Activated naive CD4-positive, alpha-beta T cell treated with anti-CD3 and anti-CD28 coated beads, Interleukin-2, amount 50 U/mL, for 72 hours (primary cell): ENCODE measurements around the gene GPR87. TPM values are rescaled to one million over a fixed set of nuclear protein-coding genes. Genes with fewer than 3 reads are reported as not detected.

Experiments used
- ATAC-seq, 2 donors: fragments of 150-1000 bp; cut with Tn5 transposase; 2 replicates each; pipeline ENCODE4 v1.10.0; 2021; ENCODE audit warnings: mild to moderate bottlenecking in 2 of 2, moderate library complexity in 2 of 2
- DNase-seq, 2 donors: peaks; one replicate each; pipeline ENCODE4 v3.0.0; 2021 to 2022; ENCODE audit warnings: low spot score in 2 of 2
- H3K27ac Mint-ChIP-seq, 2 donors: one replicate each; pipeline ENCODE4 v1.8.0; 2022; ENCODE audit warnings: mild to moderate bottlenecking in 2 of 2, mixed read lengths in 2 of 2
- H3K36me3 Mint-ChIP-seq, 2 donors: one replicate each; pipeline ENCODE4 v1.8.0; 2022; ENCODE audit warnings: mixed read lengths in 2 of 2
- H3K9me3 Mint-ChIP-seq, 2 donors: one replicate each; pipeline ENCODE4 v1.8.0; 2022; ENCODE audit warnings: mixed read lengths in 2 of 2
- total RNA-seq, 2 donors: library from RNA; stranded (reverse); gene quantifications; one replicate each; pipeline ENCODE4 v1.2.3, GENCODE V29; 2022

The GPR87 gene
- total RNA-seq, 2 donors from 2014 or later = 0.97 to 1.3 TPM

- no peak for ATAC-seq
- Mint-ChIP-seq H3K27ac (no peak overlapping the region), H3K9me3 (peaks cover 0 to 5% of the 10 kb centered on the region in 2 donors), H3K36me3 (peaks cover 0 to 8% of the 10 kb centered on the region in 2 donors)
- DNase-seq = no peak
Measured at GRCh38 chr3:151269631-151270030, 47.0 kb downstream of the GPR87 start.

DNA sequence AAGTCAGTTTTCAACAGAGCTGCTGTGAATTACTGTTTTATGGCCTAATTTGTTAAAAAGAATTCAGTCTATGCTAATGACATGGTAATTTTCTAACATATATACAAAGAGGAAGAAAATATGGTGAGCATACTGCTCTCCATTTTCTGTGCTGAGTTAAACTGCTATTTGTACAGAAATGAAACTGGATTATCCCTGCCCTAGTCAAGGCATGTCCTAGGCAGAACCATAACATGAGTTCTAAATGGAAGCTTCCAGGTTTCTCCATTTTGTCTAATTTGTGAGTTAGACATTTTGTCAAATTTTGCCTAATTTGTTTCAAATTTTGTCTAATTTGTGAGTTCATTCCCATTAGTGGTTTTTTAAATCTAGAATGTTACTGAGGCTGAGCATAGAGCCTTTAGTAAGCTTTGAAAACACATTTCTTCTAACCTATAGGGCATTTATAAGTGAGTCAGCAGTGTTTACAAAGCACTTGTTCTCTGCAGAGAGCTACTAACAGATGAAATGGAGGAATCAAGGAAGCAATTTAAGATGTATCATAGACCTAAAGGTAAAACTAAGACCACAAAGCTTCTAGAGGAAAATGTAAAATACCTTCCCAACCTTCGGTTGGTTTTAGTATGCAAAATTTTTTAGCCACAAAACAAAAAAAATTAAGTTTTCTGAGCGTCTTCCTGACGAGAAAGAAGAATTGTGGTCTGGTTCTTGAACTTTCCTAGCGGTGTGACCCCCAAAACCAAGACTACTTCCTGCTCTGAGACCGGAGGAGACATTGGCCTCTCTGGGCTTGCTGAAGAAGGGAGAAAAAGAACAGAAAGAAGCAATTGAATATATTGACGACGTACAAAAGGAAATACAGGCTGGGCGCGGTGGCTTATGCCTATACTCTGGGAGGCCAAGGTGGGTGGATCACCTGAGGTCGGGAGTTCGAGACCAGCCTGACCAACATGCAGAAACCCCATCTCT is 48.1 kb downstream of the GPR87 start:
- H3K36me3 Mint-ChIP-seq = peaks cover 0 to 7% of the 10 kb centered on the region in 2 donors
- peak overlapping the region; percentile 80 to 91 for H3K27ac Mint-ChIP-seq
- H3K9me3 Mint-ChIP-seq = peaks cover 0 to 5% of the 10 kb centered on the region in 2 donors
- peak; percentile 85 to 86 for ATAC-seq
- no peak for DNase-seq

DNA sequence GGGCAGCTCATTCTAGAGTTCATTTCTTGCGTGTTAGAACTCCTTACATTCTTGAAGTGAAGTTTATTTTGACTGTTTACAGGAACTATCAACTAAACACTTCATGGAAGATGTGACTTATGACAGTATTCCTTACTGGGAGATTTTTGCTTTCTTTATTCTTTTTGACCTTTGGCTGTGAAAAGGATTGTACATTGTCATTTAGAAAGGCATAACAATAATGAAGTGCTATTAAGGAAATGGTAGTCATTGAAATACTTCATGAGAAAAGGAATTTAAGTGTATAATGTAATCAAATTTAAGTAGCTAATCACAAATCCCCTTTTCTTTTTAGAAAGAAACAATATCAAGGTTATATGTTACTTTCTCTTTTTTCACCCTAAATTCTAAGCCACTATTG is 49.6 kb downstream of the GPR87 start:
- Mint-ChIP-seq H3K36me3 (peaks cover 0 to 7% of the 10 kb centered on the region in 2 donors), H3K9me3 (peaks cover 0 to 5% of the 10 kb centered on the region in 2 donors)

DNA sequence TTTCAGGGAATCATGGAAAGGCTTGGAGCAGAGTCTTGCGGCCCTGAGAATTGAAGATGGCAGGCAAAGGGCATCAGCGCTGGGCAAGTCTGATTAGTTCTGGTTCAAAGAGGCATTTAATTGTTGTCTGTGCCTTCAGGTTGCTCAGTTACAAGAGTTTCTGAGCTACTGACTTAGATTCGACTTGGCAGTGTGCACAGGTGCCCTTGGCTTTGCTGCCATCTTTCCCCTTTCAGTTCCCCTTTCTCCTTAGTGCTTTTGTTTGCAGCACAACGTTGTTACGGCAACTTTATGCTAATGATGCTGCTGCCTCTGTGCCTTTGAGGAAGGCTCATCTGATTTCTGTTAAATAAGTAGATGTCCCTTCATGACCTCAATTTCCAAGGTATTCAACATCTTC is 50.8 kb downstream of the GPR87 start:
- Mint-ChIP-seq H3K9me3 (peaks cover 0 to 5% of the 10 kb centered on the region in 2 donors), H3K27ac (no peak overlapping the region), H3K36me3 (peaks cover 0 to 7% of the 10 kb centered on the region in 2 donors)
- ATAC-seq (no peak), DNase-seq (no peak)

More for the DNA sequence above, 49.6 kb downstream of the GPR87 start:
- DNase-seq (no peak), ATAC-seq (no peak)
- no peak overlapping the region for H3K27ac Mint-ChIP-seq

- Mint-ChIP-seq H3K9me3 (peaks cover 0 to 5% of the 10 kb centered on the region in 2 donors), H3K27ac (no peak overlapping the region)
- ATAC-seq = no peak
Measured at GRCh38 chr3:151265166-151265565, 51.5 kb downstream of the GPR87 start.

DNA sequence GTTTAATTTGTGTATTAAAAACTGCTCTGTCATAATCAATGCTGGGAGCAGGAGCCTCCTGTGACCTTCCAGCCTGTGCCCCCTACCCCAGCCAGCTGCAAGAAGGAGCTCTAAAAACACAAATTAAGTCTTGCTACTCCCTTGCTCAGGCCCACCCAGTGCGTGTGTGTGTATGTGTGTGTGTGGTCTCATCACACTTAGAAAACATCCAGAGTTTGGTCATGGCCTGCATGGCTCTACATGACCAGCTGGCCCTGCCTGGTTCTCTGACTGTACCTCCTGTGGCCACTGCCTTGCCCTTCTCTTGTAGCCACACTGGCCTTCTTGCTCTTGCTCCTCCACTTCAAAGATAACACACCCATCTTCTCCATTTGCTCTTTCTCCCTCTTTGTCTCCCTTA is 52.0 kb downstream of the GPR87 start:
- ATAC-seq = no peak
- H3K9me3 Mint-ChIP-seq = peaks cover 0 to under 1% of the 10 kb centered on the region in 2 donors
- DNase-seq = no peak
- no peak overlapping the region for H3K27ac Mint-ChIP-seq
- H3K36me3 Mint-ChIP-seq = peaks cover 0 to 7% of the 10 kb centered on the region in 2 donors

More at GRCh38 chr3:151265166-151265565, 51.5 kb downstream of the GPR87 start:
- peaks cover 0 to 7% of the 10 kb centered on the region in 2 donors for H3K36me3 Mint-ChIP-seq
- no peak for DNase-seq

GRCh38 chr3:151262871-151263525 is 53.6 kb downstream of the GPR87 start:
- ATAC-seq (no peak), DNase-seq (no peak)
- H3K27ac Mint-ChIP-seq = no peak overlapping the region
- no peaks in the 10 kb centered on the region for H3K36me3 Mint-ChIP-seq
- H3K9me3 Mint-ChIP-seq = no peaks in the 10 kb centered on the region

DNA sequence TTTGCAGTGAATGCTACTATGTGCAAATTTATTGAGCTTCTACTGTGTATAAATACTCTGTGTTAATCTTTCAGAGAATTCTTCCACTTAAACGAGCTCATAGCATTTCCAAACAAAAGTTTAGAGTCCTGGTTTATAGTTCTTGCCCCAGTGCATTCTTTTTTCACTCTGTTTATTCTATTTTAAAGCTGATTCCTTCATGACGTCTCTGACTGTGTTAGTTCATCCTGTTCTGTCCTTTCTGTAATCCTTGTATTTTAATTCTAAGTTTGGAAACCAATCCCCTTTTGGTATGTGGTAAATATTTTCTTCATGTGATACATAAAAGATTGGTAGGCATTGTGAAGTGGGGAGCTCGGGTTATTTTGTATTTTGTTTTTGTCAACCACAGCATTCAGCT is 57.0 kb downstream of the GPR87 start:
- Mint-ChIP-seq H3K27ac (no peak overlapping the region), H3K9me3 (no peaks in the 10 kb centered on the region), H3K36me3 (no peaks in the 10 kb centered on the region)
- DNase-seq (no peak), ATAC-seq (no peak)

GRCh38 chr3:151256749-151257148 is 59.9 kb downstream of the GPR87 start:
- no peaks in the 10 kb centered on the region for H3K36me3 Mint-ChIP-seq
- DNase-seq (no peak), ATAC-seq (no peak)
- no peak overlapping the region for H3K27ac Mint-ChIP-seq
- no peaks in the 10 kb centered on the region for H3K9me3 Mint-ChIP-seq

DNA sequence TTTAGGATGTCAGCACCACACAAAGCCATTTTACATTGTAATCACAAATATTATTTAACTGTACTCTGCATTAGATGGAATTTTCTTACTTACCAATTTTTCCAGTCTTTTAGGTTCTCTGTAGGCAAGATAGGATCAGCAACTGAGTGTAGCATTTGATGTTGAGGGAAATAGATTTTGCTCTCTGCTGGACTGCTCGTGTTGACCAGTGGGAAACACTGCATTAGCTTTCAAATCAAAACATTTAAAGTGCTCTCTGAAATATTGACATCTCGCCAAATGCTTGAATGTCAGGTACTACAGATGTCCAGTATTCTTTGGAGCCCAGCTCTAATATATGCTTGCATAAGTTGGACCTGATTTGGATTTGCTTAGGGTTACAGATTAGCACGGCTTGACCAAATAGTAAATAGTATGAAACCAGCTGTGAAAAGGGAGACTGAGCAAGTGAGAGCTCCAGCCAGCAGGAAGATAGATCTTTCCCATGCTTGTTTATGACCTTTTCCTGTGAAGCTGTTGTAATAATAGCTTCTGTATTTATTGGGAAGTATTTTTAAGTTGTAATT is 67.8 kb downstream of the GPR87 start:
- Mint-ChIP-seq H3K36me3 (peaks cover 0 to 5% of the 10 kb centered on the region in 2 donors), H3K27ac (no peak overlapping the region), H3K9me3 (no peaks in the 10 kb centered on the region)
- DNase-seq (no peak), ATAC-seq (no peak)

Other genes with a start within 250 kb of the GPR87 start
- gene MED12L, start 231.2 kb downstream of the GPR87 start, total RNA-seq = 1 to 10 TPM; 1.5 to 6.9 TPM
- 100 to 1,000 TPM in 1 of 2 donors, 10 to 100 TPM in 1; 31.2 to 113 TPM for gene GPR171, start 113.6 kb downstream of the GPR87 start, total RNA-seq
- gene P2RY14, start 38.3 kb downstream of the GPR87 start, total RNA-seq = under 1 TPM; 0.14 to 0.68 TPM
- not detected for gene P2RY13, start 12.7 kb upstream of the GPR87 start, total RNA-seq
- gene P2RY12, start 67.9 kb upstream of the GPR87 start, total RNA-seq = not detected
- gene IGSF10, start 144.2 kb upstream of the GPR87 start, total RNA-seq = not detected